HEK293 (cell line): ENCODE measurements around the gene OR9A2.

ENCODE experiments used
- SALL2 ChIP-seq: fragments of 450-650 bp; formaldehyde crosslinking; IDR thresholded peaks from 2 replicates; pipeline ENCODE4 v1.5.0; 2017; ENCODE audit warnings: missing biosample characterization, mild to moderate bottlenecking, missing genetic modification characterization, borderline replicate concordance
- SP2 ChIP-seq: fragments of 450-650 bp; formaldehyde crosslinking; IDR thresholded peaks from 2 replicates; pipeline ENCODE4 v1.5.1; 2016; ENCODE audit warnings: missing biosample characterization, missing genetic modification characterization
- YY1 ChIP-seq: fragments of 450-650 bp; formaldehyde crosslinking; IDR thresholded peaks from 2 replicates; pipeline ENCODE4 v1.5.1; 2018; ENCODE audit warnings: missing biosample characterization, missing genetic modification characterization
- ZBTB1 ChIP-seq: fragments of 450-650 bp; formaldehyde crosslinking; IDR thresholded peaks from 2 replicates; pipeline ENCODE4 v1.5.1; 2016; ENCODE audit warnings: missing biosample characterization, missing genetic modification characterization
- ZNF133 ChIP-seq: fragments of 450-650 bp; formaldehyde crosslinking; IDR thresholded peaks from 2 replicates; pipeline ENCODE4 v1.5.1; 2016; ENCODE audit warnings: missing biosample characterization, missing genetic modification characterization
- ZNF175 ChIP-seq: fragments of 450-650 bp; formaldehyde crosslinking; IDR thresholded peaks from 2 replicates; pipeline ENCODE4 v1.5.1; 2016; ENCODE audit warnings: missing biosample characterization, missing genetic modification characterization
- ZNF37A ChIP-seq: fragments of 450-650 bp; IDR thresholded peaks from 2 replicates; pipeline ENCODE4 v1.5.1; 2018; ENCODE audit warnings: missing biosample characterization, missing genetic modification characterization
- TF ChIP-seq, protein P1 (sequence below): fragments of 450-650 bp; formaldehyde crosslinking; IDR thresholded peaks from 2 replicates; pipeline ENCODE4 v1.5.1; 2016; ENCODE audit warnings: missing biosample characterization, missing genetic modification characterization
- TF ChIP-seq, protein P2 (sequence below): fragments of 450-650 bp; formaldehyde crosslinking; IDR thresholded peaks from 2 replicates; pipeline ENCODE4 v1.5.1; 2016; ENCODE audit warnings: missing biosample characterization, missing genetic modification characterization
- TF ChIP-seq, protein P3 (sequence below): fragments of 450-650 bp; formaldehyde crosslinking; IDR thresholded peaks from 2 replicates; pipeline ENCODE4 v1.5.1; 2016; ENCODE audit warnings: missing biosample characterization, missing genetic modification characterization, low read depth
- TF ChIP-seq, protein P4 (sequence below): fragments of 450-650 bp; formaldehyde crosslinking; IDR thresholded peaks from 2 replicates; pipeline ENCODE4 v1.5.1; 2017; ENCODE audit warnings: missing biosample characterization, missing genetic modification characterization

DNA sequence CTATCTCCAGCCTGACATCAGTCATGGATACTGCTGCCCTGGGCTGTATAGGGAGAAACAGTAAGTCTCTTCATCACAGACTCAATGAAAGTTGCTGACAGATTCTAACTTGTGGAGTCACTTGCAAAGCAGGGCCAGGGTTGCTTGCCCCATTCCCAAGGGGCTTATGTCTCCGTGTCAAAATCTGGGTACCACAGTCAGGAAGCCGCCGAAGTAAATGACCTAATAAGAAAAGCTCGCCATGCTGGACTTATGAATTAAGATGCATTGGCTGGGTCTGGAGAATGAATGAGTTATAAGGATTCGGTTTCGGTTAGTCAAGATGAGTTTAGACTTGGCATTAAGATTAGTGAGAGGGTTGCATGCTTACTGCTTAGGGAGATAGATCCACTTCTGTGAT is 14.4 kb upstream of the OR9A2 start:
- TF ChIP-seq SALL2 (tag by site-specific recombination), result no peak
- TF ChIP-seq ZBTB1, result no peak
- TF ChIP-seq ZNF175 (tag by site-specific recombination), result no peak
- TF ChIP-seq, protein P1, sequence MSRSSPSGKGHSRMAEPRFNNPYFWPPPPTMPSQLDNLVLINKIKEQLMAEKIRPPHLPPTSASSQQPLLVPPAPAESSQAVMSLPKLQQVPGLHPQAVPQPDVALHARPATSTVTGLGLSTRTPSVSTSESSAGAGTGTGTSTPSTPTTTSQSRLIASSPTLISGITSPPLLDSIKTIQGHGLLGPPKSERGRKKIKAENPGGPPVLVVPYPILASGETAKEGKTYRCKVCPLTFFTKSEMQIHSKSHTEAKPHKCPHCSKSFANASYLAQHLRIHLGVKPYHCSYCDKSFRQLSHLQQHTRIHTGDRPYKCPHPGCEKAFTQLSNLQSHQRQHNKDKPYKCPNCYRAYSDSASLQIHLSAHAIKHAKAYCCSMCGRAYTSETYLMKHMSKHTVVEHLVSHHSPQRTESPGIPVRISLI (tag by site-specific recombination), result no peak
- TF ChIP-seq, protein P2, sequence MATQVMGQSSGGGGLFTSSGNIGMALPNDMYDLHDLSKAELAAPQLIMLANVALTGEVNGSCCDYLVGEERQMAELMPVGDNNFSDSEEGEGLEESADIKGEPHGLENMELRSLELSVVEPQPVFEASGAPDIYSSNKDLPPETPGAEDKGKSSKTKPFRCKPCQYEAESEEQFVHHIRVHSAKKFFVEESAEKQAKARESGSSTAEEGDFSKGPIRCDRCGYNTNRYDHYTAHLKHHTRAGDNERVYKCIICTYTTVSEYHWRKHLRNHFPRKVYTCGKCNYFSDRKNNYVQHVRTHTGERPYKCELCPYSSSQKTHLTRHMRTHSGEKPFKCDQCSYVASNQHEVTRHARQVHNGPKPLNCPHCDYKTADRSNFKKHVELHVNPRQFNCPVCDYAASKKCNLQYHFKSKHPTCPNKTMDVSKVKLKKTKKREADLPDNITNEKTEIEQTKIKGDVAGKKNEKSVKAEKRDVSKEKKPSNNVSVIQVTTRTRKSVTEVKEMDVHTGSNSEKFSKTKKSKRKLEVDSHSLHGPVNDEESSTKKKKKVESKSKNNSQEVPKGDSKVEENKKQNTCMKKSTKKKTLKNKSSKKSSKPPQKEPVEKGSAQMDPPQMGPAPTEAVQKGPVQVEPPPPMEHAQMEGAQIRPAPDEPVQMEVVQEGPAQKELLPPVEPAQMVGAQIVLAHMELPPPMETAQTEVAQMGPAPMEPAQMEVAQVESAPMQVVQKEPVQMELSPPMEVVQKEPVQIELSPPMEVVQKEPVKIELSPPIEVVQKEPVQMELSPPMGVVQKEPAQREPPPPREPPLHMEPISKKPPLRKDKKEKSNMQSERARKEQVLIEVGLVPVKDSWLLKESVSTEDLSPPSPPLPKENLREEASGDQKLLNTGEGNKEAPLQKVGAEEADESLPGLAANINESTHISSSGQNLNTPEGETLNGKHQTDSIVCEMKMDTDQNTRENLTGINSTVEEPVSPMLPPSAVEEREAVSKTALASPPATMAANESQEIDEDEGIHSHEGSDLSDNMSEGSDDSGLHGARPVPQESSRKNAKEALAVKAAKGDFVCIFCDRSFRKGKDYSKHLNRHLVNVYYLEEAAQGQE (tag by site-specific recombination), result no peak
- TF ChIP-seq, protein P3, sequence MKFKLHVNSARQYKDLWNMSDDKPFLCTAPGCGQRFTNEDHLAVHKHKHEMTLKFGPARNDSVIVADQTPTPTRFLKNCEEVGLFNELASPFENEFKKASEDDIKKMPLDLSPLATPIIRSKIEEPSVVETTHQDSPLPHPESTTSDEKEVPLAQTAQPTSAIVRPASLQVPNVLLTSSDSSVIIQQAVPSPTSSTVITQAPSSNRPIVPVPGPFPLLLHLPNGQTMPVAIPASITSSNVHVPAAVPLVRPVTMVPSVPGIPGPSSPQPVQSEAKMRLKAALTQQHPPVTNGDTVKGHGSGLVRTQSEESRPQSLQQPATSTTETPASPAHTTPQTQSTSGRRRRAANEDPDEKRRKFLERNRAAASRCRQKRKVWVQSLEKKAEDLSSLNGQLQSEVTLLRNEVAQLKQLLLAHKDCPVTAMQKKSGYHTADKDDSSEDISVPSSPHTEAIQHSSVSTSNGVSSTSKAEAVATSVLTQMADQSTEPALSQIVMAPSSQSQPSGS (tag by site-specific recombination), result no peak
- TF ChIP-seq ZNF133 (tag by site-specific recombination), result no peak
- TF ChIP-seq SP2 (tag by site-specific recombination), result no peak
- no peak for TF ChIP-seq YY1 (tag by site-specific recombination)
- no peak for TF ChIP-seq ZNF37A (tag by site-specific recombination)
- TF ChIP-seq, protein P4, sequence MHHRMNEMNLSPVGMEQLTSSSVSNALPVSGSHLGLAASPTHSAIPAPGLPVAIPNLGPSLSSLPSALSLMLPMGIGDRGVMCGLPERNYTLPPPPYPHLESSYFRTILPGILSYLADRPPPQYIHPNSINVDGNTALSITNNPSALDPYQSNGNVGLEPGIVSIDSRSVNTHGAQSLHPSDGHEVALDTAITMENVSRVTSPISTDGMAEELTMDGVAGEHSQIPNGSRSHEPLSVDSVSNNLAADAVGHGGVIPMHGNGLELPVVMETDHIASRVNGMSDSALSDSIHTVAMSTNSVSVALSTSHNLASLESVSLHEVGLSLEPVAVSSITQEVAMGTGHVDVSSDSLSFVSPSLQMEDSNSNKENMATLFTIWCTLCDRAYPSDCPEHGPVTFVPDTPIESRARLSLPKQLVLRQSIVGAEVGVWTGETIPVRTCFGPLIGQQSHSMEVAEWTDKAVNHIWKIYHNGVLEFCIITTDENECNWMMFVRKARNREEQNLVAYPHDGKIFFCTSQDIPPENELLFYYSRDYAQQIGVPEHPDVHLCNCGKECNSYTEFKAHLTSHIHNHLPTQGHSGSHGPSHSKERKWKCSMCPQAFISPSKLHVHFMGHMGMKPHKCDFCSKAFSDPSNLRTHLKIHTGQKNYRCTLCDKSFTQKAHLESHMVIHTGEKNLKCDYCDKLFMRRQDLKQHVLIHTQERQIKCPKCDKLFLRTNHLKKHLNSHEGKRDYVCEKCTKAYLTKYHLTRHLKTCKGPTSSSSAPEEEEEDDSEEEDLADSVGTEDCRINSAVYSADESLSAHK (tag by site-specific recombination), result no peak
